D341Med (cell line): ENCODE data around the gene PACRGL.
A peak's percentile ranks its signal among the peaks of the same experiment; 100 is the strongest.

Source experiments
- DNase-seq: peaks from one replicate; pipeline ENCODE4 v3.0.0; 2012; ENCODE audit warnings: low spot score

Gene PACRGL

DNA sequence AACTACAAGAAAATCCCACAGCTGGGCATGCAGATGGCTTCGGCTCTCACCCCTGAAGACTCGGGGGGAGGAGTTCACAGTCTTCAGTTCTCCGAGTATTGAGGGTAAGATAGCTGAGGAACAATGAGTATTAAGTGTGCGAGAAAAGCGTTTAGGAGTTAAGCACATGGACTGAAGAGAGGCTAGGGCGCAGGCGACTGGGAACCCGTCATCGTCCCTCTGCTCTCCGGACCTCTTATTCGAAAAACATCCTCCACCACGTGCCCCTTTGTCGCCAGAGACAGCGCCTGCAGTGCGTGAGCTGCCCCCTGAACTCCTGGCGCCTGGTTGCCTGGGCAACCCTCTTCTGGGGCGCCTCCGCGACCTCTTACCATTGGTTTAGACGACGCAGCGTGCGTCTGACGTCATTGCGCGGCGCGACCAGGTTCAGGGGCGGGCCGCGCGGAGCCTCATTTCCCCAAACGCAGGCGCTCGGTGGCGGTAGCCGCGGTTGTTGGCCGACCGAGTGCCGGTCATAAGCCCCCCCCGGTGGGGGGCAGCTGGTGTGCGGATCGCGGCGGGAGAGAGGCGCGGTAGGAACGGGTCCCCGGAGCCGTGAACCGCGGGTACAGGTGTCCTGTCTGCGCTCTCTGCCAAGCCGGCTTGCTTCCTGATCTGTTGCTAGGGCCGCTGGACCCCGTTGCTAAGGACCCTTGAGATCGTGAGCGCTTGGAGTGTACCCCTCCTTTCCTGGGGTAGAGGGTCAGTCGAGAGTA, at the start of gene PACRGL:
TSS of gene PACRGL (plus strand) at position 452 of the 755 bp plus-strand sequence. CDS start 4,024 bp downstream, outside the sequence.
- peak; percentile 98 for DNase-seq

DNA sequence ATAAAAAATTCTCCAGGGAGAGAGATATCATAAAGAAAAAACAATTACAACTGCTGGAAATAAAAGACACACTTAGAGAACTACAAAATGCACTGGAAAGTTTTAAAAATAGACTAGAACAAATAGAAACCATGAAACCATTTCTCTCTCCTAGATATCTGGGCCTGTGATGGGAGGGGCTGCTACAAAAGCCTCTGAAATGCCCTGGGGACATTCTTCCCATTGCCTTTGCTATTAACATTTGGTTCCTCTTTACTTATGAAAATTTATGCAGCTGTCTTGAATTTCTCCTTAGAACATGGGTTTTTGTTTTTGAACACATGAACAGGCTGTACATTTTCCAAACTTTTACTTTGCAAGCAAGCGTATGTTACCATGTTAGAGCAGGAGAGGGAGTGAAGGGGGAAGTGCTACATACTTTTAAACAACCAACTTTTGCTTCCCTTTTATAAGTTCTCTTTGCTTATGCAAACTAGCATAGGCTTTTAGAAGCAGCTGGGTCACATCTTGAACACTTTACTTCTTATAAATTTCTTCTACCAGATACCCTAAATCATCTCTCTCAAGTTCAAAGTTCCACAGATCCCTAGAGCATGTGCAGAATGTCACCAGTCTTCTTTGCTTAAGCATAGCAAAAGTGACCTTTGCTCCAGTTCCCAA, 47.9 kb upstream of the PACRGL start:
- no peak for DNase-seq

DNA sequence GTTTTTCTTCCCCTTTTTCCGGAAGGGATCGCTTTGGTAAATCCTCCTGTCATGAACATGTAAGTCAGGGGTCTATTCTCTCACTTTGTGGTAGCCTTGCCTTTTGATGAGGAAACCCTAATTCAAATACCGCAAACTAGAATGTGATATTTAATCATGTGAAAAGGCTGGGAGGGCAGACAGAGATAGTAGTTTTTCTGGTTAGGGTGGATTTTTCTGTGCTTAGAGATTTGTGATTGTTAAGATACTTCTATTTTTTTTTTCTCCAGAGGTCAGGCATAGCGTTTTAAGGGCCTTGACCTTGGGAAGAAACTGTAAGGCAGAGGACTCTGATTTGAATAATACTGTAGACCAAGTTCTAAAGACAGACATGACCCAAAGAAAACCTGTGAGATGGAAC, 41.8 kb upstream of the PACRGL start:
- no peak for DNase-seq

DNA sequence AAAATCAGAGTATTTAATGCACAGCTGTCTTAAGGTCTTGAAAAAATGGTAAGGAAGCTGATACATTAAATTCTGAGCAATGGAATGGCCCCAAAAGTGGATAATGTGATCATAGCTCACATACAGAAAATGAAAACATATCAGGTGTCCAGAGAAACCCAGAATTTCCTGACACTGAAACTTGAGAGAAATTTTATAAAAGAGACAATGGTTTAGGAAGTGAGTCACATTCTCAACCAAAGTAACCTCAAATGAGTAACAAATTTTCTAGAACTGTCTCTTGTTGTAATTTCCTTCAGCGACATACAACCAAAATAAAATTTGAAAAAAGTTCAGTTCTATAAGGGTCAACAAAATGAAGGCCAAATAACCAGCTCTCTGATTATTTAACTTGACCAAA, 37.4 kb upstream of the PACRGL start:
- no peak for DNase-seq

DNA sequence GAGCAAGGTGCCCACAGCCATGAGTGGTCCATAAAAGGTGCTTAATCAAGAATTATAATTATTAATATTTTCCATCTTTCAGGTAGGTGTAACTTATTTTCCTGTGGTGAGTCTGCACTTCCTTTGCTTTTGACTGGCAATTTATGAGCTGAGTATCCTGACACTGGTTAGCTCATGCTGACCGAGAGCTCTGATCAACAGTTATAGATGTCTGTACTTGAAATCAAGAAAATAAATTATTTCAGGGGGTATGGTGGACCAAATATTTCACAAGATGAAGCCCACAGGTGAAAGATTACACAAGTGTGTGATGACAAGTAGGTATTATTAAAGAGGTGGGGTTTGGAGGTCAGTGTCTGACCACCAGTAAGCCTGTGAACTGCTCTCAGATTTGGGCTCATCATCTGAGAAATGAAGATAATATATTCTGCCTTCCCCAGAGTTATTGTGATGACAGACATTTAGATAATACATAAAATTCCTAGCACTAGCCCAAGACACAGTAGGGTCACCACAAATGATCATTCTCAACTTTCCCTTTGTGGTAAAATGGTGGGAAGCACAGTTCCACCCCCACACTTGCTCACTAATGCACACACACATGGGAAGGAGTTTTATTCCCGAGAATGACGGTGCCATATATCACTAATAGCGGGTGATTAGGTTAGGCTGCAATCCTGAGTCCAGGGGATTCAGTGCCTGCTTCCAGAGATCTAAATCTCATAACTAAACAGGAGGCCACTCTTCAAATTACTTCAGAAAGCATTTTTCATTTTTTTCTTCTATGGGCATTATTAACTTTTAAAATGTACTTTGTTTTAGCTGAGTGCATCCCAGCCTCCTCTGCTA, 34.0 kb upstream of the PACRGL start:
- no peak for DNase-seq

DNA sequence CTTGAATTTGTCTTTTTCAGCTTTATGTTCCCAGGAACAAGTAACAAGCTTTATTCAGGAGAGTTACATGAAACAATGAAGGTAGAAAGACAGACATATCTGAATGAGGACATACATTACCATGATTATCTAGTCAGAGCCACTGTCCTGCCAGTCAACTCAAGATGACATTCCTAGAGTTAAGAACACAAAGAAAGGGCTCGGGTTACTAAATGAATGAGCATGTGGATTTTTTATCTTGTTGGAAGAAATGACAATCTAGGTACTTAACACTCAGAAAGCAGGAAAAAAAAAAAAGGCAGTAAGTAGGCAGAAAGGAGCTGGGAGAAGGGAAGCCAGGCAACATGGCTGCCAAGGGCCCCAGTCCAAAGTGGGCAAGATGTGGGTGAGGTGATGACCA, 28.0 kb upstream of the PACRGL start:
- DNase-seq: no peak

DNA sequence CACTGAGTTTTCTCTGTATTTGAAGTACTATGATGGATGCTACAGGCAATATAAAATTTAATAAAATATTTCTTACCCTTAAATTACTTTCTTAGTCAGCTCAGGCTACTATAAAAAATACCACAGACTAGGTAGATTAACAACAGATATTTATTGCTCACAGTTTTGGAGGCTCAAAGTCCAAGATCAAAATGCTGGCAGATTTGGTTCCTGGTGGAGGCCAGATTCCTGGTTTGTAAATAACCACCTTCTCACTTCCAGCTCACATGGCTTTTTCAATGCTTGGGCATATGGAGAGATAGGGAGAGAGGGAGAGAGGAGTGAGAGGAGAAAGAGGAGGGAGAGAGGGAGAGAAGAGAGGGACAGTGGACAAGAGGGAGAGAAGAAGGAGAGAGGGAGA, 24.5 kb upstream of the PACRGL start:
- no peak for DNase-seq

DNA sequence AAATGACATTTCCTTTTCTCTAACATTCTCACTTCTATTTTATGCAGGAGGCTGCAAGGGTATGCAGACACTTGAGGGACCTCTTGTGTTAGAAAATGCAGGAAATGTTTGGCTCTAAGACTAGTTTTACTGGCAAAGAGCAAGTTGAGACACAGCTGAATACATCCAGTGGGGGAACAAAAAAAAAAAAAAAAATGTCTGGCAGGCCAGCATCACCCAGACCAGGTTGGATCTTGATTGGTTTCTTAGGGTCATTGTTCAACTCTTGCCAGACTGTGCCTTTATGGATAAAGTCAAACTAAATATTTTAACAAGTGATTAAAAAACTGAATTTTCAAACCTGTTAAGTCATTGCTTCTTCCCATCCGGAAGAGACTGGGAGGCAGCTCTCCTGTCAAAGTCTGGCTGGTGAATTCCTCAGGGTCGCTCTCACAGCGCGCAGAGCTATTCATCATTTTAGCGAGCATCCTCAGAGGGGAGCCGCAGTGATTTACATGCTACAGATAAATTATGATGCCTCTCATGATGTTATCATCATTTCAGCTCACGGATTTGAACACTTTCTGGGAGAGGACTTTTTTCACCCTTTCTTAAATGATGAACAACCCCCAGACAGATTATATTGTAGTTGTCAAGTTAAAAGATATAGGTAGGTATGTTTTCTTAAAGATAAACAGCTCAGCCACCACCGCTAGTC, 23.6 kb upstream of the PACRGL start:
- DNase-seq: no peak

DNA sequence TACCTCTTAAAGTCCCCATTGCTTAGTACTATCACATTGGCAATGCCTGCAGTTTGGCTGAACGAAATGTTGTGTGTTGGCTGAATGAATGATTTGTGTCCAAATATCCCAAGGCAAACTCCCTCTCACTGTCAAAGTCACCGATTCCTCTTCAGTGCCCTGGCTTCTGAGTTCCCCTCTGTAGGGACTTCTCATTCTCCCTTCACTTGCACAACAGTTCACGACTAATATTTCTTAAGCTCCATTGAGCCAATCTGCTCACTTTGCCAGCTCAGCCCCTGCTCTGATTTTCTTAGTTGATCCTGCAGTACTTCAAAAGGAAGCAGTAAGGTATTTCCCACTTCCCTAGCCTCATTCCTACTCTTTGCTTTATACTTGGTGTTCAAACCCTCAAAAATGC, 21.9 kb upstream of the PACRGL start:
- no peak for DNase-seq

DNA sequence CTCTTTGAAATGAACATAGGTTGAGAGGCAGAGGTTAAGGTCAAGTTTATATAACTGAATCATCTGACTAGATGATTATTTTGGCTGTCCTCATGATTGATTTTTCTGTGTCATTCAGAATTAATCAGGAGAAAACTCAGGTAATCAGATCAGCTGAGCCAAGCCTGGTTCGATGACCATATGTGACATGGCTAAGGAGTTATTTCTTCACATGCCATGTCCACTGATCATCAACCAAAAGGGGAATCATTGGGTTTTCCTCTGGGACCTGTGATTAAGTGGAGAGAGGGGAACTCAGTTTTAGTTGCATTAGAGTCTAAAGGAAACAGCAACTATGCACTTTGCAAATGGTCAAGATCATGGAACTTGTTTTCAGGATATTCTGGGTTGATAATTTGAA, 20.3 kb upstream of the PACRGL start:
- DNase-seq: no peak

DNA sequence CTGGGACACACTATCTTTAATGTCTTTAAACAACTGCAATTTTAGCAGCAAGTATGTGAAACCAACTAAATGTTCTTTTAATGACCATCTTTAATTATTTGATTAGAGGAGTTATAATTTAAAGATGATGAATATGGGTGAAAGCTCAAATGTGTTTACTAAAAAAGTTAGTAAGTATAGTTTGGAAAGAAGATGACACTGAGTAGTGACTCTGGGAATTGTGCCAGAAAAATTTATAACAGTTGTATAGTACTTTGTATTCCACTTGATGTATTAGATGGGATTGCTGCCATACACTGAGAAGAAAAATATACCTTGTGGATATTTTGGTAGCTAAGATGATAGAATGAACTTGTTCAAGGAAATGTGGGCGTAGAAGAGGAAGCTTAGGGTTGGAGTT, 19.5 kb upstream of the PACRGL start:
- DNase-seq: no peak

DNA sequence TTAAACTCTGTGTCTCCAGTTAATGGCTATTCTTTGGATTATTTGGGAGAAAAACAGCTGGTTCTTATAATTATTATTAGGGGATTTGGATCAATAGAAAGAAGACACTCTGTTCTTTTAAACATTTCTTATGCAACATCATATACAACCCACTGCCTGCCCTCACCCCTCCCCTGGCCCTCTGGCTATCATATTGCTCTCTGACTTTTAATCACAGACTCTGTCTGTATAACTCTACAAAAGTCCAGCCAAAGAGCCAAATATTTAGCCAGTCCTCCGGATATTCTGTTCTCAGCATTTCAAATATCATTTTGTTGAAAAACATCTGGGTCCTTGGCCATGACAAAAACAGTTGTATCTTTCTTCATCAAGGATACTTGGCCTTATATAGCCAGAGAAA, 19.0 kb upstream of the PACRGL start:
- DNase-seq: no peak

DNA sequence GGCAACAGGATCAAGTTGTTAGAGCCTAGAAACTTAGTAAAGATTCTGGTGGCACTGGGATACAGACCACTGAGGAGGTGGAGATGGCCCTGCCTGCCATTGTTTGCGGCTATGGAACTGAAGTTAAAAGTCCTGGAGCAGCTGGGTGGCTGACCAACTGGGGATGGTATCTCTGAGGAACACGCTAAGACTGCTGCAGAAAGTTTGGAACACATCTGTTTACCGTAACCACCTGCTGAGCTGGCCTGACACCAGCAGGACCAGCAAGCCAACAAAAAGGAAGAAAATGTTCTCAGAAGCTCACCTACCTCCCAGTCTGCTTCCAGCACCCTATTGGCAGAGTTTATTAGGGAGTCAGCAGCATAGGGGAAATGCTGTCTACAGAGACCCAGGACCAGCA, 17.4 kb upstream of the PACRGL start:
- DNase-seq: no peak

DNA sequence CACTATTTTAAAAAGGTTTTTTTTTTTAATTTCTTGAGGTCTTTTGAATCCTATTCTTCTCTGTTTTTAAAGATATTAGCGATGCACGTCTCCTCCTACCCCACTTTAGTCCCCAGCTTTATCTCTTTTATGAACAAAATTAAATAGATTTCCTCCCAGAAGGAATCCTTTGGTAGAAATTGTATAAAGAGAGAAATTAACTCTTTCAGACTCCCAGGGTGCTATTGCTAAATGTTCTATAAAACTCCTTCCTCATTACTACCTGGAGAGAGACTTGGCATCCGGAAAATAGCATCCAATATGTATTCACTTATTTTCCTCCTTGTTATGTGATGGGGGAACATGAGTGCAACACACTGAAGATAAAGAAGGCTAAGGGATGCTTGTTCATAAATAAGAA, 16.5 kb upstream of the PACRGL start:
- DNase-seq: no peak

DNA sequence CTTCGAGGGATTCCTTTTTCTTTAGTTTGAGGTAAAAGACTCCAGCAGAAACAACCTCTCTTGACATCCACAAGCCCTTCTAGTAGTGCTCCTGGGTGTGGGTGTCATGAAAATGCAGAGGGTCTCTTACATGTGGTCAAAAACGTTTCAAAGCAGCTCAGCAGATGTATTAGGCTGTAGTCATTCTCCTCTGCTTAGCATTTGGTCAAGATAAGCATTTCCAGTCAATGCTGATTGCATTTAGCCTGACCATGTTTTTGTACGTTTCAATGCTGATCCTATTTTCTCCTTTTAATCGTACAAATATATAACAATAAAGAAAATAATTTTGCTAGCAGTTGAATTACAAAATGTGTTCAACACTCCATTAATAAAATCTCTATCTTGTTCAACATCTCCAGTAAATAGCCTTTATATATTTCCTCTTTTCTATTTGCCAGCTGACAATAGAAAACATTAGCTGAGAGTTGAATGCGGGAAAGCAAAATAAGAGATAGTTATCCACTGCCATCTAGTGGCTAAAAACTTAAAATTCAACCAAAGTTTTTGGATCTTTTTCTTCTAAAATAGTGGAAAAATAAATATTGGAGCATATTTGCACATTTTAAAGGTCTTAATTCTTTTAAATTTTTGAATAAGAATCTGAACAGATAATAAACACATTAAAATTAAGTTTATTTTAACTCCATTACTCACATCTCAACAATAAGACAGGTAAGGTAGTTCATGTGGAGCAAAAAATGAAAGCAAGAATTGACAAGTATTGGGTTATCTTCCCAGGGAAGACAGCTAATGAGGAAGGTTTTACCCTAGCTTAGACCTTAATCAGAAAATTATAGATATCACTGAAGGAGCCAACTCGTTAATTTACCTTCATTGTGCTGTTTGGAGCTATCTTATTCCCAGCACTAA, 15.2 kb upstream of the PACRGL start:
- no peak for DNase-seq

DNA sequence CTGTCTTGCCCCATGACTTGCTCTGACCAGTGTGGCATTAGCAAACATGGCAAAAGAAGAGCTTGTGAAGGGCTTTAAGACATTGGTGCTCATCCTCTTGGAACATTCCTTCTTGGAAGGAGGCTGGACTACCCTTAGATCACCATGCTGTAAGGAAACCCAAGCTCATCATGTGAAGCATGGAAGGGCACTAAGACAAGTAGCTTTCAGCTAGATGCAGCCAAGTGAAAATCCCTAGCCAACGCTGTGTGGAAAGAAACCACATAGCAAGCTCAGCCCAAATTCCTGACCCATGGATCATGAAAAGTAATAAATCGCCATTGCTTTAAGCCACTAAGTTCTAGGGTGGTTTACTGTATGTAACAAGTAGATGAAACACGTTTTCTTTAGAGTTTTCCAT, 12.4 kb upstream of the PACRGL start:
- no peak for DNase-seq

DNA sequence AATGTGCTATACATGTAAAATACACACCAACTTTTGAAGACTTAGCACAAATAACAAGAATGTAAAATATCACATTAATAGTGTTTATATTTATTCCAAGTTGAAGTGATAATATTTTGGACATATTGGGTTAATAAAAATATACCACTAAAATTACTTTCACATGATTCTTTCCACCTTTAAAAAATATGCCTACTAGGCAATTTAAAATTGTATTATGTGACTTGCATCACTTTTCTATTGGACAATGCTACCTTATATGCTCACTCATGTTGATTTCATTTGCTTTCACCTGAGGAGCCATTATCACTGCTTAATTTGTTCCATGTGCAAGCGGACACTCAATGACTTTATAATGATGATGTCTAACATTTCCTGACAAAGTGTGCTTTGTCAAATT, 3.4 kb upstream of the PACRGL start:
- no peak for DNase-seq

DNA sequence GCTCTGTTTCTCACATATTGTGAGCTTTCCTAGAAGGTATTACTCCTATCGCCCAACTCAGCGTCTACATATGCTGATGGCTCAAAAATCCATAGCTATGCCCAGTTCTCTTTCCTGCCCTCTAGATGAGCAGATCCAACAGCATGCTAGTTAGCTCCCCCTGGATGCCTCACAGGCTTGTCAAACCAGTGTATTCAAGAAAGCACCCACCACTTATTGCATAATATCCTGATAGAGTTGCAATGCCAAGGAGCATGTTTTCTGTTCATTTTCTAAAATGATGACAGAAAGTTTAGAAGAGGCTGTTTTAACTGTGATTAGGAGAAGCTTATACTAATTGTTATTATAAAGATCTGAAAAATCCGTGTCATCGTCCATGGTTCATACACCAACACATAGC, 1.9 kb upstream of the PACRGL start:
- no peak for DNase-seq

DNA sequence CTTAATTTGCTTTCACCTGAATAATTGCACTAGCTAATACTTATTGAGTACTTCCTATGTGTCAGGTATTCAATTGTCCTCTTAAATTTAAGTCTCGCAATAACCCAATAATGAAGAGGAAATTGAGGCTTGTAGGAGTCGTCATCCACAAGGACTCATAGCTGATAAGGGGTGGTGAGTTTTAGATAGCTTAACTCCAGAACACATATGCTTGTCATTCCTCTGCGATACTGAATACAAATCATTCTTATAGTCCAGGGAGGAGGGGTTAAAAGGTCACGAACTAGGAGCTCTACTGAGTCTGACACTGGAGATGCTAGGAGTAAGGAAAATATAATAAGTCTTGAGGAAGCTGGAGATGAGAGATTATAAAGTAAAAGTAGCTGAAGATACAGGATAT, 1.4 kb upstream of the PACRGL start:
- no peak for DNase-seq

DNA sequence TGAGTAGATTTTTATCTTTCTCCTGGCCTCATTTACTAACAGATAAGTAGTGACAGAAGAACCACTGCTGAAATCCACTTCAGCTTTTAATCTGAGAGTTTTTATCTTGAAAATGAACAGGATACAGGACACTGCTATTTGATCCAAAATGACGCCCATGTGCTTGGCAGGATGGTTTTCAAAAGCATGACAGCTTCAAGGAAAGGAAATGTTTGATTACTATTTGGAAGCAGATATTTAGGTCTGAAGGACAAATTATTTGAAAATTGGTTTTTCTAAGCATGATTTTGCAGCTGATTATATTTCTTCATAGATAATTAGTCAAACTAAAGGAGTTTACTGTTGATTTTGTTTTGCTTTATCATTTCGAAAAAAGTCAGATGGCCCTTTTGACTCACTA, 11.1 kb downstream of the PACRGL start:
- no peak for DNase-seq

DNA sequence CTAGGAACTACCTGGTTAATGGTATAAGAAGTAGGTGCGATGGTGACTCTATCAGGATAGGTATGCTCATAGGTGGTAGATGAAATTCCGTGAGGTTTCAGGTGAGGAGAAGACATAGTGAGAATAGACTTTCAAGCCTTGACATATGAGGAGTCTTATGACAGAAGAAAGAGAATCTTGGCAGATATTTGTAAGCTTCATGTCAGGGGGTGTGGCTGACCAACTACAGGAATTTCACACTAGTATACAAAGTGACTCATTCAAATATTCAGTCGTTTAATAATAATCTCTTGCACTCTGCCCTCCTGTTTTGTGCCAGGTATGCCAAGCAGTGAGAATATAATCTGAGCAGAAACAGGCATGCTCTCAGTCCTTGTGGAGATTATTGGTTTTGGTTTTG, 22.8 kb downstream of the PACRGL start:
- DNase-seq: no peak
